ENCODE data around the gene TRIM31. TPM values are rescaled to one million over a fixed set of nuclear protein-coding genes. Genes with fewer than 3 reads are reported as not detected.
A peak's percentile ranks its signal among the peaks of the same experiment; 100 is the strongest.

The TRIM31 gene
- total and polyA plus RNA-seq, 2 donors (not counting 3 experiments of a cell fraction or from before 2014, with no cell fraction given): not detected

GRCh38 chr6:30091577-30092381 lies 21.1 kb downstream of the TRIM31 start:
- Histone ChIP-seq H3K27me3 (ENCODE audit: control insufficient read depth in 2 of 2, insufficient read depth in 2 of 2, low read length in 2 of 2) (peaks cover 16 to 37% of the 10 kb centered on the region in 2 experiments), H3K4me2 (ENCODE audit: insufficient read depth, low read length) (no peak overlapping the region), H3K36me3 (ENCODE audit: control insufficient read depth in 2 of 2, extremely low read depth in 1 of 2, insufficient read depth in 2 of 2, low read length in 2 of 2) (no peaks in the 10 kb centered on the region), H3K4me3 (replicated peaks in 1 of 3; ENCODE audit: insufficient read depth in 1 of 3, low read depth in 1 of 3, low read length in 3 of 3) (no peak overlapping the region), H3K9me3 (replicated peaks; ENCODE audit: control insufficient read depth, insufficient read depth, low read length) (no peaks in the 10 kb centered on the region), H4K20me1 (replicated peaks; ENCODE audit: control insufficient read depth, extremely low read depth, insufficient read depth, low read length) (no peaks in the 10 kb centered on the region), H3K4me1 (ENCODE audit: control insufficient read depth, extremely low read depth, insufficient read depth, low read length) (no peaks in the 10 kb centered on the region), H3K27ac (ENCODE audit: insufficient read depth, low read depth, low read length) (no peak overlapping the region), H3K9ac (replicated peaks; ENCODE audit: extremely low read depth, insufficient read depth, low read length) (no peak overlapping the region), H2AFZ (ENCODE audit: low read depth, low read length) (no peak overlapping the region), H3K79me2 (ENCODE audit: control insufficient read depth, insufficient read depth, low read length) (no peaks in the 10 kb centered on the region), H3K9me1 (replicated peaks; ENCODE audit: control insufficient read depth, extremely low read depth, insufficient read depth, low read length) (no peaks in the 10 kb centered on the region)
- no peak for DNase-seq (ENCODE audit: low read depth, low spot score)
- FAIRE-seq: no peak
- TF ChIP-seq GATA2 (IDR thresholded peaks at IDR 0.05; ENCODE audit: insufficient read depth, insufficient read length, low read depth, low read length): no peak
- TF ChIP-seq FOS (IDR thresholded peaks at IDR 0.05; ENCODE audit: borderline replicate concordance, insufficient read depth, low read length): peak; percentile 21
- TF ChIP-seq MYC (IDR thresholded peaks at IDR 0.05; ENCODE audit: low read depth, low read length): no peak
- no TSS peak for BruUV-seq (replicated peaks)
- dilution Hi-C loops (cut with MboI; ENCODE audit: extremely low pct_ligation_motif_present, low sequenced_read_pairs) (no loop called here), intact Hi-C loops (cut with micrococcal nuclease) (no loop called here)
- ChIA-PET CTCF (interaction anchor here (1.0 to 3.7 kb wide), 2 partner anchors 10 to 12 kb away, joined by 3 to 18 read pairs; no protein-coding TSS in a partner anchor), POLR2A (no interaction called here)

GRCh38 chr6:30087876-30088275 lies 25.0 kb downstream of the TRIM31 start:
- Histone ChIP-seq H3K4me1 (ENCODE audit: control insufficient read depth, extremely low read depth, insufficient read depth, low read length) (no peaks in the 10 kb centered on the region), H3K9me3 (replicated peaks; ENCODE audit: control insufficient read depth, insufficient read depth, low read length) (no peaks in the 10 kb centered on the region), H3K9me1 (replicated peaks; ENCODE audit: control insufficient read depth, extremely low read depth, insufficient read depth, low read length) (no peaks in the 10 kb centered on the region), H3K9ac (replicated peaks; ENCODE audit: extremely low read depth, insufficient read depth, low read length) (no peak overlapping the region), H3K4me3 (replicated peaks in 1 of 3; ENCODE audit: insufficient read depth in 1 of 3, low read depth in 1 of 3, low read length in 3 of 3) (no peak overlapping the region), H3K27me3 (ENCODE audit: control insufficient read depth in 2 of 2, insufficient read depth in 2 of 2, low read length in 2 of 2) (peaks cover 13 to 28% of the 10 kb centered on the region in 2 experiments), H3K79me2 (ENCODE audit: control insufficient read depth, insufficient read depth, low read length) (no peaks in the 10 kb centered on the region), H3K4me2 (ENCODE audit: insufficient read depth, low read length) (no peak overlapping the region), H3K36me3 (ENCODE audit: control insufficient read depth in 2 of 2, extremely low read depth in 1 of 2, insufficient read depth in 2 of 2, low read length in 2 of 2) (no peaks in the 10 kb centered on the region), H4K20me1 (replicated peaks; ENCODE audit: control insufficient read depth, extremely low read depth, insufficient read depth, low read length) (no peaks in the 10 kb centered on the region), H2AFZ (ENCODE audit: low read depth, low read length) (no peak overlapping the region), H3K27ac (ENCODE audit: insufficient read depth, low read depth, low read length) (no peak overlapping the region)
- DNase-seq (ENCODE audit: low read depth, low spot score) (no peak), FAIRE-seq (no peak)
- dilution Hi-C loops (cut with MboI; ENCODE audit: extremely low pct_ligation_motif_present, low sequenced_read_pairs): no loop called here
- ChIA-PET POLR2A (no interaction called here), CTCF (interaction anchor here (1.2 to 2.2 kb wide), 4 partner anchors 16 to 239 kb away, joined by 3 to 15 read pairs (median 4); no protein-coding TSS in a partner anchor)
- intact Hi-C loops (cut with micrococcal nuclease): no loop called here
- no TSS peak for BruUV-seq (replicated peaks)
- TF ChIP-seq EZH2 (IDR thresholded peaks at IDR 0.05; ENCODE audit: borderline replicate concordance, low read depth, low read length, severe bottlenecking) (no peak), GATA2 (IDR thresholded peaks at IDR 0.05; ENCODE audit: insufficient read depth, insufficient read length, low read depth, low read length) (no peak)

Measured in endothelial cell of umbilical vein (primary cell).